ENCODE measurements around the gene CFAP46.

DNA sequence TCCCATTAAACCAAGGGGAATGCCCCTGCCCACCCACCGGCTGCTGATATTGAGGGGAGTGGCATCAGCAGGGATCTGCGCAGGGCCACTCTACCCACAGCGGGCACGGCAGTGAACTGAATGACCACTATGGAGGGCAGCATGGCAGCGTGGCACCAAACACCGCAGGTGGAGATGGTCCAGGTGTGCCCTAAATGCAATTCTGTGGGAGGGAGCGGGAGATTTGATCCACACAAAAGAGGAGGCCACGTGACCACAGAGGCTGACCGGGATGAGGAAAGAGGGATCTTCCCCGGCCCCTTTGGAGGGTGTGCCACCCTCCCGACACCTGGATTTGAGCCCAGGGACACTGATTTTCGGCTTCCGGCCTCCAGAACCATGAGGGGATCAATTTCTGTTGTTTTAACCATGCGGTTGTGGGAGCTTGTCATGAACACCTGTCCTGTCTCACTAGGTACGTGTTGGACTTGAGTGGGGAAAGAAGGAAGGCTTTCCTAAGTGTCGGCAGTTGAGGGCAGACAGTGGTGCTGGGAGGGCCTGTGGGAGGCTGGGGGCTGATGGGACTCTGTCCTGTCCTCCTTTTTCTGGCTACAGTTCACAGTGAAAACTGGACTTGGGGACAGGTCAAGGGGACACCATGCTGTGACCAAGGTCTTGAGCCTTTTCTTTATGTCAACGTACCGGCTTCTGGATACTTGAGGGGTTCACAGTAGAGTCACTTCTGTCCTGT, 66.1 kb downstream of the CFAP46 start:
- TF ChIP-seq, protein P1, sequence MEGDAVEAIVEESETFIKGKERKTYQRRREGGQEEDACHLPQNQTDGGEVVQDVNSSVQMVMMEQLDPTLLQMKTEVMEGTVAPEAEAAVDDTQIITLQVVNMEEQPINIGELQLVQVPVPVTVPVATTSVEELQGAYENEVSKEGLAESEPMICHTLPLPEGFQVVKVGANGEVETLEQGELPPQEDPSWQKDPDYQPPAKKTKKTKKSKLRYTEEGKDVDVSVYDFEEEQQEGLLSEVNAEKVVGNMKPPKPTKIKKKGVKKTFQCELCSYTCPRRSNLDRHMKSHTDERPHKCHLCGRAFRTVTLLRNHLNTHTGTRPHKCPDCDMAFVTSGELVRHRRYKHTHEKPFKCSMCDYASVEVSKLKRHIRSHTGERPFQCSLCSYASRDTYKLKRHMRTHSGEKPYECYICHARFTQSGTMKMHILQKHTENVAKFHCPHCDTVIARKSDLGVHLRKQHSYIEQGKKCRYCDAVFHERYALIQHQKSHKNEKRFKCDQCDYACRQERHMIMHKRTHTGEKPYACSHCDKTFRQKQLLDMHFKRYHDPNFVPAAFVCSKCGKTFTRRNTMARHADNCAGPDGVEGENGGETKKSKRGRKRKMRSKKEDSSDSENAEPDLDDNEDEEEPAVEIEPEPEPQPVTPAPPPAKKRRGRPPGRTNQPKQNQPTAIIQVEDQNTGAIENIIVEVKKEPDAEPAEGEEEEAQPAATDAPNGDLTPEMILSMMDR (IDR thresholded peaks at IDR 0.05): no peak
- no peak for TF ChIP-seq POLR2A (IDR thresholded peaks at IDR 0.05)

Measured in Peyer's patch (tissue), 4 donors.